ENCODE results near the gene IKBKE.

IKBKE gene

DNA sequence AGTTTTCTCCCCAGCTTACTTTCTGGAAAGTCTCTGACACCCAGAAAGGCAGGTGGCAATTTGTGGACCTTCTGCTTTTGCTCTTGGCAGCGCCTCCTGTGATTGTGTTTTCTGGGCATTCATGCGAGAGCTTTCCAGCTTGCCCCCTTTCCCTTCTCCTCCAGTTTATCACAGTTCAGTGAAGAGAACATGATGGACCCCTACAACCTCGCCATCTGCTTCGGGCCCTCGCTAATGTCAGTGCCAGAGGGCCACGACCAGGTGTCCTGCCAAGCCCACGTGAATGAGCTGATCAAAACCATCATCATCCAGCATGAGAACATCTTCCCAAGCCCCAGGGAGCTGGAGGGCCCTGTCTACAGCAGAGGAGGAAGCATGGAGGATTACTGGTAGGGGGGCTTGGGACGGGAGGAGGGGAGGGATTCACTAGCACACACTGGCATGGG lies 24.3 kb upstream of the IKBKE start:
- no peak overlapping the region for H3K4me3 ChIP-seq (ENCODE audit: low read depth, low read length)
- no peak for TF ChIP-seq CTCF (IDR thresholded peaks at IDR 0.05; ENCODE audit: low read depth, low read length, missing control alignments)
- in situ Hi-C loops (cut with HindIII; ENCODE audit: low sequenced_read_pairs): no loop called here
- no peak for DNase-seq (ENCODE audit: low read depth)

DNA sequence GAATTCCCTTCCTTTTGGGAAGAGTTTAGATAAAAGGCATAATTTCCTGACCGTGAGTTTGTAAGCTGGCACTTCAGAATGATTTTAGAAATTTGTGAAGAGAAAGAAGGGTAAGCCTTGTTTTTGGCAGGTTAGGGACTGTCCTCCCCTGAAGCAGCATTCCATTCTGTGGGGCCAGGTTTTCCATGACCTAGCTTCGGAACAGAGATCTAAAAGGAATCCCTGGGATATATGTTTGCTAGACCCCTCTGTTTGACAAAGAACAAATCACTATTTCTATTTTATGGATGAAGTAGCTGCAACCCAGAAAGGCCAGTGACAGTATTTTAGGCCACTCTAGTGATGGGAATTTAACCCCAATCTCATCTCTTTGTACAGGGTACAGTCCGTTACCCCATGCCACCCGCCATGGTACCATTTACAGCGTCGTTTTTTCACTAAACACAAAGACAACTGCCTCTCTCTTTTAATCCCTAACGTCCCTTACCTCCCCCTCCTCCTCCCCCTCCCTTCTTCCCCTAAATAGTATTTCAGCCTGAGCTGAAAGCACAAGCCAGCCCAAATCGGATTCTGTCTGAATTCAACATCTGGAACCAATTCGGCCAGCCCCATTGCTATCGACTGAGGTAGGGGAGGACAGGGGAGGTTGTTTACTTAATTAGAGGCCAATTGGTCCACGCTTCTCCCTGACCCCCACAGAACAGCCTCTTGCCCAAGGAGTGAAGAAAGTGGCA lies 23.4 kb upstream of the IKBKE start:
- no peak overlapping the region for H3K4me3 ChIP-seq (ENCODE audit: low read depth, low read length)
- in situ Hi-C loops (cut with HindIII; ENCODE audit: low sequenced_read_pairs): no loop called here
- TF ChIP-seq CTCF (IDR thresholded peaks at IDR 0.05; ENCODE audit: low read depth, low read length, missing control alignments): no peak
- no peak for DNase-seq (ENCODE audit: low read depth)

DNA sequence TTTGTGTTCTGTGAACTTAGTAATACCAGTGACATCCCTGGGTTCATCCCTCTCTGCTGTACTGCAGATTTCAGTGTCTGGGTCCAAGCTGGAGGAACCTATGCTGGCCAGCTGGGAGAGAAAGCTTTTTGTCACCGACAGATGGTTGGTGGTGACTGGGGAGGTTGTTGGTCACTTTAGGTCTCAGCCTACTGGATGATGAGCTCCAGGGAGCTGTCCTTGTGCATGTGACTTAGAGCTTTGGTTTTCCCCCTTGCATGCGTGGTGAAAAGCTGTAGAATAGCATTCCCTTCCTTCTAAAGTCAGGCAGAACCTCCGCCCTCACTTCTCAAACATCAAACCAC lies 22.9 kb upstream of the IKBKE start:
- H3K4me3 ChIP-seq (ENCODE audit: low read depth, low read length): no peak overlapping the region
- no peak for DNase-seq (ENCODE audit: low read depth)
- TF ChIP-seq CTCF (IDR thresholded peaks at IDR 0.05; ENCODE audit: low read depth, low read length, missing control alignments): no peak
- in situ Hi-C loops (cut with HindIII; ENCODE audit: low sequenced_read_pairs): no loop called here

DNA sequence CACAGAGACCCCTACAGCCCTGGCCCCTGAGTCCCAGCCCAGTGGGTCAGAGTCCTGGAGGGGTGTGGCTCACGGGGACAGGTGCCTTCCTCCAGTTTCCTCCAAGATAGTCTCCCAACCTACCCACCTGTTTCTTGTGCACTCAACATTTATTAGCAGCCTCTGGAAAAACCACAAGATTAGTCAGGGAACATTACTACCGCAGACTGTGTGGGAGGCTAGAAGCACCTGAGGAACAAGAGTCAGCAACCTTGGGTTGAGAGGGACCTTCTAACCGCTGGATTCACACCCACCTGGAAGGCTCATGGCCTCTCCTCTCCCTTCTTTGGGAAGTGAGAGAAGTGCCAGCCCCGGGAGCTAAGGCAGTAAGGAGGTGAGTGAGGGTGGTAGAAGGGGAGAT lies 22.5 kb upstream of the IKBKE start:
- DNase-seq (ENCODE audit: low read depth): no peak
- TF ChIP-seq CTCF (IDR thresholded peaks at IDR 0.05; ENCODE audit: low read depth, low read length, missing control alignments): no peak
- in situ Hi-C loops (cut with HindIII; ENCODE audit: low sequenced_read_pairs): no loop called here
- H3K4me3 ChIP-seq (ENCODE audit: low read depth, low read length): no peak overlapping the region

DNA sequence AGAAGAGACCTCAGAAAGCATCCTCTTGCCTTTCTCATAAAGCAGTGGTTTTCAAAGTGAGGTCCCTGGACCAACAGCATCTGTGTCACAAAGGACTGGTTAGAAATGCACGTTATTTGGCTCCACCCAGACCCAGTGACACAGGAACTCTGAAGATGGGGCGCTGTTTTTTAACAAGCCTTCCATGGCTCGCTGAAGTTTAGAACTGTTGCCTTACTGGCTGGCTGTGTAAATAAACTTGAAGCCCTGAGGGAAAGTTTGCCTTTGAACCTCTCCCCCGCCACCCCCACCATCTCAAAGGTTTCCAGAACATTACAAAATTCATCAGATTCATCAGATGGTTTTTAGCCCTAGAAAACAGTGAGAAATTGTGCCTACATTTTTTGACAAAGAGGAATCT lies 21.8 kb upstream of the IKBKE start:
- TF ChIP-seq CTCF (IDR thresholded peaks at IDR 0.05; ENCODE audit: low read depth, low read length, missing control alignments): no peak
- no peak for DNase-seq (ENCODE audit: low read depth)
- H3K4me3 ChIP-seq (ENCODE audit: low read depth, low read length): no peak overlapping the region
- in situ Hi-C loops (cut with HindIII; ENCODE audit: low sequenced_read_pairs): no loop called here

DNA sequence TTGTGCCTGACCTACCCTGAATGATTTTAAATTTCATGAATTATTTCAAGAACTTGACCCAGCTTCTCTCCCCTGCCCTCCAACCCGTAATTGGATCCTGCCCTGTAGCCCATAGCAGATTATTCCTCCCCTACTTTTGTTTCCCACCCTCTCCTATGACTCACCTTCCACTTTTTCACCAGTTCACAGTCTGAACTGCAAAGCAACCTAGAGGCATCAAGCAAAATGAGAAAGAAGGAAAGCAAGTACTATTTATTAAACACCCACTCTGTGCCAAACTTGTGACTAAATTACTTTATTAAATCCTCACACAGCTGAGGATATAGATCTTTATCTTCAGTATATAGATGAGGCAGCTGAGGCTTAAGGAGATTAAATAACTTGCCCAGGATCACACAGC lies 20.7 kb upstream of the IKBKE start:
- no peak overlapping the region for H3K4me3 ChIP-seq (ENCODE audit: low read depth, low read length)
- DNase-seq (ENCODE audit: low read depth): no peak
- no peak for TF ChIP-seq CTCF (IDR thresholded peaks at IDR 0.05; ENCODE audit: low read depth, low read length, missing control alignments)
- in situ Hi-C loops (cut with HindIII; ENCODE audit: low sequenced_read_pairs): no loop called here
